Body of pancreas (tissue), 4 donors: ENCODE results near the gene PNN.

ENCODE experiments used
- CTCF ChIP-seq, 7 experiments: fragments of 450-650 bp in 4 of 7; fragments of 200-600 bp in 3 of 7; sonication (generic) in 3 of 7; IDR thresholded peaks; one replicate each; pipeline ENCODE4 v1.5.1; 2016 to 2019; ENCODE audit warnings: antibody characterized with exemption in 7 of 7
- POLR2A ChIP-seq, 3 donors: fragments of 450-650 bp; IDR thresholded peaks; one replicate each; pipeline ENCODE4 v1.6.1; 2016; ENCODE audit warnings: antibody characterized with exemption in 3 of 3, mild to moderate bottlenecking in 2 of 3

- no peak for TF ChIP-seq POLR2A (IDR thresholded peaks at IDR 0.05)
- TF ChIP-seq CTCF (IDR thresholded peaks at IDR 0.05), result no peak
Measured at GRCh38 chr14:39230416-39231035, 55.5 kb downstream of the PNN start.
